Measurements from ENCODE around the gene DTNA. TPM values are rescaled to one million over a fixed set of nuclear protein-coding genes. Genes with fewer than 3 reads are reported as not detected.

DTNA gene
- total RNA-seq, 1 donor from 2014 or later, result 7.1 TPM

DNA sequence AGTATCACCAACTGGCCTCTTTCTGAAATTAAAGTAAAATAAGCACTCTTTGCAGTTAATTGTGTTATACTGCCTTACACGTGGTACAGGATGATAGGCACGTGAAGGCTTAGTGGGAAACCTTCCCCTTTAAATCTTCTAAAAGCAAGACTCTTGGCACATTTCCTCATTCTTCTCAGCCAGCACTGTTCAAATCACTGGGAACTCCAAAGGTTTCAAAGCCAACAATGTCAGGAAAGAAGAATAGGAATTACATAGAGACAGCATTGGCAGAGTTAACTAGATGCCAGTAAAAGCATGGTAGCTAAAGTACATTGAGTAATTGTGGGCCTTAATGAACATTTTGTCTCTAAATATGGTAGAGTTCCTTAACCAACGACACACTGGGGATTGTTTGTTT lies 96.4 kb downstream of the DTNA start:
- Mint-ChIP-seq H3K27ac (ENCODE audit: unreplicated experiment) (no peak overlapping the region), H3K9me3 (ENCODE audit: unreplicated experiment) (no peaks in the 10 kb centered on the region), H3K36me3 (ENCODE audit: unreplicated experiment) (no peaks in the 10 kb centered on the region), H3K27me3 (ENCODE audit: unreplicated experiment) (no peaks in the 10 kb centered on the region), H3K4me3 (ENCODE audit: unreplicated experiment) (no peak overlapping the region), H3K4me1 (ENCODE audit: unreplicated experiment) (peaks cover 14% of the 10 kb centered on the region)
- no peak for DNase-seq (ENCODE audit: extremely low spot score, unreplicated experiment)
- TF ChIP-seq, protein P1, sequence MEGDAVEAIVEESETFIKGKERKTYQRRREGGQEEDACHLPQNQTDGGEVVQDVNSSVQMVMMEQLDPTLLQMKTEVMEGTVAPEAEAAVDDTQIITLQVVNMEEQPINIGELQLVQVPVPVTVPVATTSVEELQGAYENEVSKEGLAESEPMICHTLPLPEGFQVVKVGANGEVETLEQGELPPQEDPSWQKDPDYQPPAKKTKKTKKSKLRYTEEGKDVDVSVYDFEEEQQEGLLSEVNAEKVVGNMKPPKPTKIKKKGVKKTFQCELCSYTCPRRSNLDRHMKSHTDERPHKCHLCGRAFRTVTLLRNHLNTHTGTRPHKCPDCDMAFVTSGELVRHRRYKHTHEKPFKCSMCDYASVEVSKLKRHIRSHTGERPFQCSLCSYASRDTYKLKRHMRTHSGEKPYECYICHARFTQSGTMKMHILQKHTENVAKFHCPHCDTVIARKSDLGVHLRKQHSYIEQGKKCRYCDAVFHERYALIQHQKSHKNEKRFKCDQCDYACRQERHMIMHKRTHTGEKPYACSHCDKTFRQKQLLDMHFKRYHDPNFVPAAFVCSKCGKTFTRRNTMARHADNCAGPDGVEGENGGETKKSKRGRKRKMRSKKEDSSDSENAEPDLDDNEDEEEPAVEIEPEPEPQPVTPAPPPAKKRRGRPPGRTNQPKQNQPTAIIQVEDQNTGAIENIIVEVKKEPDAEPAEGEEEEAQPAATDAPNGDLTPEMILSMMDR (IDR thresholded peaks at IDR 0.05), result no peak

DNA sequence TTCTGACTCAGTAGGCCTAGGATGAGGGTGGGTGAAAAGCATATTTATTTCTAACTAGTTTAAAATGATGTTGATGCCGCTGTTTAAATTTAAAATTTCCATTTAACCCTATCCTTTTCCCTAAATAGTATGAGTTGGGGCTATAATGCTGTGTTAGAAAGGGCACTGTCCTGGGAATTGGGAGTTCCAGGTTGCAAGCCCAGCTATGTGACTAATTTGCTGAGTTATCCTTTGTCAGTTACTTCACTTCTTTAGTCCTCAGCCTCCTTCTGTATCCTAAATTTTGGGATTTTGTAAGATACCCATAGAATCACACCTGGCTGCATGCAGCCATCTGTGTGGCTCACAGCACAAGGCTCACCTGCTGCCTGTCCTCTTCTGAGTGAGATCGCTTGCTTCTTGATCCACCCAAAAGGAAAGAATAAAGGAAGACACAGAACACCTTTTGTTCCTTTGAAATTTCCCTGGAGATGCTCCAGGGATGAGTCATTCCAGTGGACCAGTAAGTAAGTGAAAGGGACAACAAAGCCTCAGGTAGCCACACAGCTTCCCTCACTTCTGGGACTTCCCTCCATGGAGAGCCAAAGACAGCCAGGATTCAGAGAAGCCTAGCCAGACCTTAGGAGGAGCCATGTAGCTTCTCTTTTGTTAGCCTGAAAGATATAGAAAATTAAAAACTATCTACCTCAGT lies 97.2 kb downstream of the DTNA start:
- peaks cover 20% of the 10 kb centered on the region for H3K4me1 Mint-ChIP-seq (ENCODE audit: unreplicated experiment)
- H3K36me3 Mint-ChIP-seq (ENCODE audit: unreplicated experiment), result no peaks in the 10 kb centered on the region
- H3K9me3 Mint-ChIP-seq (ENCODE audit: unreplicated experiment), result no peaks in the 10 kb centered on the region
- no peak overlapping the region for H3K27ac Mint-ChIP-seq (ENCODE audit: unreplicated experiment)
- TF ChIP-seq, protein P1 (IDR thresholded peaks at IDR 0.05), result no peak
- no peak overlapping the region for H3K4me3 Mint-ChIP-seq (ENCODE audit: unreplicated experiment)
- no peak for DNase-seq (ENCODE audit: extremely low spot score, unreplicated experiment)
- no peaks in the 10 kb centered on the region for H3K27me3 Mint-ChIP-seq (ENCODE audit: unreplicated experiment)

DNA sequence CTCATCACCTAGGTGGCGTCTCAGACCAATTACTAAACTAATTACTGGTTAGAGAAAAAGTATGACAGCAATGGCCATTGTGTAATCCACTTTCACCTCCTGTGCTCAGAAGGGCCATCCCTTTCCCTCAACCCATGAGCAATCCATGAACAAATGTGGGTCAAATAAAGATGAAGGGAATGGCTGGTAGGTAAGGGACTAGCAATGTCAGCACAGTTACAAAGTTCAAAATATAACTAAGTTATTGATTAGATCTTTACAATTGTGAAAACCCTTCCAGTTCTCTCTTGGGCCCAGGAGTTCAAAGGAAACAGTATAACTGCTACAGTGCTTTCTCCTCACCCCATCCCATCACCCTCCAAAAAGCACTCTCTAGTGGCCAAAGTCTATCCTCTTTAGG lies 98.3 kb downstream of the DTNA start:
- H3K27me3 Mint-ChIP-seq (ENCODE audit: unreplicated experiment), result no peaks in the 10 kb centered on the region
- no peak overlapping the region for H3K4me3 Mint-ChIP-seq (ENCODE audit: unreplicated experiment)
- H3K27ac Mint-ChIP-seq (ENCODE audit: unreplicated experiment), result no peak overlapping the region
- no peaks in the 10 kb centered on the region for H3K9me3 Mint-ChIP-seq (ENCODE audit: unreplicated experiment)
- TF ChIP-seq, protein P1 (IDR thresholded peaks at IDR 0.05), result no peak
- peaks cover 24% of the 10 kb centered on the region for H3K4me1 Mint-ChIP-seq (ENCODE audit: unreplicated experiment)
- no peaks in the 10 kb centered on the region for H3K36me3 Mint-ChIP-seq (ENCODE audit: unreplicated experiment)
- DNase-seq (ENCODE audit: extremely low spot score, unreplicated experiment), result no peak

DNA sequence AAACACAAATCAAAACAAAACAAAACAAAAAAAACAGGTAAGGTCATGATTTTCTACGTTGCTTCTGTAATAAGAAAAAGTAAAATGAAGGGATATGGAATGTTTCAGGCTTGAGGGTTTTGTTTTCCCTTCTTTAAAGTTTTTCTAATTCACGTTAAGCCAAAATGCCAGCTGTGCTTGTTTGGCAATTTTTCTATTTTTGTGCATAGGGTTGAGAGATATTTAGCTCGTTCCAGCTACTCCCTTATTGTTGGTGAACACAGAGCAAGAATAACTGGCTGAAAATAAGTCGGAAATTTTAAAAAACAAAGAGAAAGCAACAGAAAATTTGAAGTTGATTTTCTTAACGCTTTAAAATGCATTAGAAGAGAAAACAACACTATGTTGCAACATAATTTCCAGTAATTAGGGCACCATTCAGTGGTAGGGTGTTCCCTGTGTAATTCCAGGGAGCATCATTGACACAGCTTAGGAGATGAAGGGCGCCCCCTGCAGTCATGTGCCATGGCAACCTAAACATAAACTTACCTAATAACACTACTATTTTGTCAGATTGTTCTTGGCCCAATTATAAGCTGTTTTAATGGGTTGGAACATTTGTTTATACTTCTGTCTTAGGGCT lies 99.5 kb downstream of the DTNA start:
- TF ChIP-seq, protein P1 (IDR thresholded peaks at IDR 0.05), result peak; percentile 37
- no peaks in the 10 kb centered on the region for H3K27me3 Mint-ChIP-seq (ENCODE audit: unreplicated experiment)
- H3K36me3 Mint-ChIP-seq (ENCODE audit: unreplicated experiment), result no peaks in the 10 kb centered on the region
- DNase-seq (ENCODE audit: extremely low spot score, unreplicated experiment), result no peak
- no peak overlapping the region for H3K4me3 Mint-ChIP-seq (ENCODE audit: unreplicated experiment)
- no peak overlapping the region for H3K27ac Mint-ChIP-seq (ENCODE audit: unreplicated experiment)
- H3K9me3 Mint-ChIP-seq (ENCODE audit: unreplicated experiment), result no peaks in the 10 kb centered on the region
- H3K4me1 Mint-ChIP-seq (ENCODE audit: unreplicated experiment), result peaks cover 24% of the 10 kb centered on the region

DNA sequence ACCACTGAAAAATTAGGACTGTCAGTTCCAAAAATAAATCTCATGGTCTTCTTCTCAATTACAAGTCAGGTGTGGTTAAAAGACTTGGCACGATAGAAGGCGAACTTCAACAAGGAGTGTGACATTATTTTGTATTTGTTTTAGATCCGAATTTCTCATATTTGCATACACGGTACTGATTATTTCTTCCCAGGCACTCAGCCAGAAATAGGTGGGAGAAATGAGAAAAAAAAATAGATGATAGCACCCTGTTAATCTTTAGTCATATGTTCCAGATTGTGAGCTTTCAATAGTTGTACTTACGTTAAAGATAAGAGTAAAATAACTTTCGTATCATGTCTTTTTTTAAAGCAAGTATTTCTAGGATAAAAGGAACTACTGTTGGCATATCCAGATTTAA lies 106.1 kb downstream of the DTNA start:
- H3K9me3 Mint-ChIP-seq (ENCODE audit: unreplicated experiment), result no peaks in the 10 kb centered on the region
- H3K27me3 Mint-ChIP-seq (ENCODE audit: unreplicated experiment), result no peaks in the 10 kb centered on the region
- no peak overlapping the region for H3K4me3 Mint-ChIP-seq (ENCODE audit: unreplicated experiment)
- H3K4me1 Mint-ChIP-seq (ENCODE audit: unreplicated experiment), result peaks cover 16% of the 10 kb centered on the region
- no peaks in the 10 kb centered on the region for H3K36me3 Mint-ChIP-seq (ENCODE audit: unreplicated experiment)
- no peak for DNase-seq (ENCODE audit: extremely low spot score, unreplicated experiment)
- TF ChIP-seq, protein P1 (IDR thresholded peaks at IDR 0.05), result no peak
- no peak overlapping the region for H3K27ac Mint-ChIP-seq (ENCODE audit: unreplicated experiment)
